H9 (cell line): Measurements from ENCODE around the gene SFMBT2. TPM values are rescaled to one million over a fixed set of nuclear protein-coding genes. Genes with fewer than 3 reads are reported as not detected.

Experiments used
- DNase-seq: peaks from one replicate; pipeline ENCODE4 v3.0.0-alpha.2; 2017
- H2AFZ ChIP-seq: one replicate; pipeline ENCODE4 v1.6.1; 2013; ENCODE audit warnings: mild to moderate bottlenecking, low read length, control low read depth, moderate library complexity
- H2AK5ac ChIP-seq: 2 replicates; pipeline ENCODE4 v1.6.1; 2013; ENCODE audit warnings: low read length, control low read depth, mixed read lengths; ENCODE audit not compliant: insufficient read length
- H2BK120ac ChIP-seq: one replicate; pipeline ENCODE4 v1.6.1; 2013; ENCODE audit warnings: low read depth, mild to moderate bottlenecking, low read length, control low read depth, inconsistent platforms; ENCODE audit not compliant: poor library complexity, severe bottlenecking
- H2BK12ac ChIP-seq: 2 replicates; pipeline ENCODE4 v1.6.1; 2013; ENCODE audit warnings: low read length, control low read depth, mixed read lengths, low read depth; ENCODE audit not compliant: insufficient read length
- H2BK15ac ChIP-seq: 2 replicates; pipeline ENCODE4 v1.6.1; 2013; ENCODE audit warnings: low read depth, low read length, control low read depth
- H2BK20ac ChIP-seq: one replicate; pipeline ENCODE4 v1.6.1; 2013; ENCODE audit warnings: low read depth, mild to moderate bottlenecking, low read length, control low read depth, inconsistent platforms; ENCODE audit not compliant: poor library complexity, severe bottlenecking
- H2BK5ac ChIP-seq: 2 replicates; pipeline ENCODE4 v1.6.1; 2013; ENCODE audit warnings: low read length, control low read depth, mixed read lengths; ENCODE audit not compliant: insufficient read length
- H3K14ac ChIP-seq: 2 replicates; pipeline ENCODE4 v1.6.1; 2013; ENCODE audit warnings: low read length, control low read depth; ENCODE audit not compliant: insufficient read depth
- H3K18ac ChIP-seq: 2 replicates; pipeline ENCODE4 v1.6.1; 2013; ENCODE audit warnings: low read depth, mild to moderate bottlenecking, mixed read lengths, low read length, control low read depth; ENCODE audit not compliant: insufficient read length
- H3K23ac ChIP-seq: 2 replicates; pipeline ENCODE4 v1.6.1; 2013; ENCODE audit warnings: low read length, control low read depth, mixed read lengths, low read depth; ENCODE audit not compliant: insufficient read length
- H3K23me2 ChIP-seq: 2 replicates; pipeline ENCODE4 v1.6.1; 2013; ENCODE audit warnings: low read depth, mild to moderate bottlenecking, mixed read lengths, low read length, control low read depth; ENCODE audit not compliant: insufficient read length, poor library complexity, severe bottlenecking
- H3K27ac ChIP-seq: 2 replicates; pipeline ENCODE4 v1.5.1; 2013; ENCODE audit warnings: low read length, control low read depth, mixed read lengths, low read depth; ENCODE audit not compliant: insufficient read length
- H3K27me3 ChIP-seq: 2 replicates; pipeline ENCODE4 v1.6.1; 2013; ENCODE audit warnings: low read length, control low read depth, inconsistent platforms; ENCODE audit not compliant: insufficient read depth
- H3K4ac ChIP-seq: 2 replicates; pipeline ENCODE4 v1.6.1; 2013; ENCODE audit warnings: low read depth, mild to moderate bottlenecking, control low read depth, inconsistent platforms, low read length, moderate library complexity
- H3K4me1 ChIP-seq: 2 replicates; pipeline ENCODE4 v1.6.1; 2013; ENCODE audit warnings: low read length, control low read depth, inconsistent platforms; ENCODE audit not compliant: insufficient read depth
- H3K4me2 ChIP-seq: 2 replicates; pipeline ENCODE4 v1.6.1; 2013; ENCODE audit warnings: low read length, control low read depth, mixed read lengths; ENCODE audit not compliant: insufficient read length, insufficient read depth
- H3K56ac ChIP-seq: 2 replicates; pipeline ENCODE4 v1.6.1; 2013; ENCODE audit warnings: low read depth, mild to moderate bottlenecking, mixed read lengths, low read length, control low read depth; ENCODE audit not compliant: insufficient read length
- H3K79me1 ChIP-seq: 2 replicates; pipeline ENCODE4 v1.6.1; 2013; ENCODE audit warnings: low read depth, mild to moderate bottlenecking, moderate library complexity, low read length, control low read depth, inconsistent platforms; ENCODE audit not compliant: insufficient read depth, poor library complexity, severe bottlenecking
- H3K79me2 ChIP-seq: 2 replicates; pipeline ENCODE4 v1.6.1; 2013; ENCODE audit warnings: low read length, control low read depth, inconsistent platforms; ENCODE audit not compliant: insufficient read depth
- H3K9ac ChIP-seq: 2 replicates; pipeline ENCODE4 v1.6.1; 2013; ENCODE audit warnings: low read length, control low read depth, mixed read lengths; ENCODE audit not compliant: insufficient read length; ENCODE audit errors: extremely low read depth
- H3K9me3 ChIP-seq: one replicate; pipeline ENCODE4 v1.6.1; 2013; ENCODE audit warnings: low read depth, low read length, inconsistent platforms; ENCODE audit not compliant: control insufficient read depth
- H3T11ph ChIP-seq: one replicate; pipeline ENCODE4 v1.6.1; 2013; ENCODE audit warnings: mild to moderate bottlenecking, low read length, control low read depth, inconsistent platforms
- H4K20me1 ChIP-seq: one replicate; pipeline ENCODE4 v1.6.1; 2013; ENCODE audit not compliant: control insufficient read depth, insufficient read length, insufficient read depth
- H4K5ac ChIP-seq: 2 replicates; pipeline ENCODE4 v1.6.1; 2013; ENCODE audit warnings: low read depth, mild to moderate bottlenecking, mixed read lengths, low read length, control low read depth; ENCODE audit not compliant: insufficient read length
- H4K8ac ChIP-seq: replicated peaks from 2 replicates; pipeline ENCODE4 v1.6.1; 2013; ENCODE audit warnings: low read length, control low read depth, mixed read lengths, low read depth; ENCODE audit not compliant: insufficient read length
- H4K91ac ChIP-seq: 2 replicates; pipeline ENCODE4 v1.6.1; 2013; ENCODE audit warnings: low read depth, mild to moderate bottlenecking, moderate library complexity, mixed read lengths, low read length, control low read depth; ENCODE audit not compliant: insufficient read length
- H3K27ac Mint-ChIP-seq, 3 experiments: 2 replicates in 2 of 3; 3 replicates in 1 of 3; pipeline ENCODE4 v1.8.0; 2020 to 2021; ENCODE audit warnings: mixed read lengths in 3 of 3, mild to moderate bottlenecking in 1 of 3, moderate library complexity in 1 of 3
- H3K27me3 Mint-ChIP-seq: 2 replicates; pipeline ENCODE4 v1.8.0; 2021; ENCODE audit warnings: low read depth, mild to moderate bottlenecking, moderate library complexity, mixed read lengths
- H3K36me3 Mint-ChIP-seq, 3 experiments: 2 replicates in 2 of 3; 3 replicates in 1 of 3; pipeline ENCODE4 v1.8.0; 2020 to 2021; ENCODE audit warnings: low read depth in 3 of 3, mixed read lengths in 3 of 3; ENCODE audit not compliant: insufficient read depth in 1 of 3
- H3K4me1 Mint-ChIP-seq, 2 experiments: 2 replicates each; pipeline ENCODE4 v1.8.0; 2020; ENCODE audit warnings: mixed read lengths in 2 of 2
- H3K4me3 Mint-ChIP-seq, 2 experiments: 2 replicates in 1 of 2; 3 replicates in 1 of 2; pipeline ENCODE4 v1.8.0; 2020 to 2021; ENCODE audit warnings: mild to moderate bottlenecking in 2 of 2, mixed read lengths in 2 of 2, moderate library complexity in 1 of 2
- H3K9me3 Mint-ChIP-seq, 2 experiments: 2 replicates in 1 of 2; 3 replicates in 1 of 2; pipeline ENCODE4 v1.8.0; 2020; ENCODE audit warnings: mild to moderate bottlenecking in 2 of 2, mixed read lengths in 2 of 2, moderate library complexity in 1 of 2
- WGBS: extraction: QIAGEN DNeasy Blood & Tissue Kit; methylation state at CpG from one replicate; pipeline ENCODE4 v1.1.7; 2013; ENCODE audit warnings: missing lambda C conversion rate, low lambda C conversion rate, mixed read lengths; ENCODE audit not compliant: insufficient read length; ENCODE audit errors: extremely low coverage; 5-methylcytosine and 5-hydroxymethylcytosine counted together
- total RNA-seq: library from RNA; stranded (reverse); gene quantifications from 2 replicates; pipeline ENCODE4 v1.2.1, GENCODE V29; 2021
- TF ChIP-seq, protein P1 (sequence below): fragments of 200-600 bp; sonication (generic); conservative IDR thresholded peaks from 3 replicates; pipeline ENCODE4 v1.8.0; 2021; ENCODE audit warnings: antibody characterized with exemption, mild to moderate bottlenecking

Gene SFMBT2
- total RNA-seq, 1 experiment from 2014 or later: 5.3 TPM

GRCh38 chr10:7383442-7383841, 27.4 kb downstream of the SFMBT2 start:
- no peak overlapping the region for H2AK5ac ChIP-seq
- H3K27ac Mint-ChIP-seq: no peak overlapping the region

More at GRCh38 chr10:7383442-7383841, 27.4 kb downstream of the SFMBT2 start:
- Mint-ChIP-seq H3K36me3 (peaks cover 3 to 16% (median 16%) of the 10 kb centered on the region in 3 experiments; a peak in 4 of 7 replicates), H3K4me1 (peaks cover under 1% of the 10 kb centered on the region in 2 experiments), H3K9me3 (no peaks in the 10 kb centered on the region), H3K27me3 (no peaks in the 10 kb centered on the region), H3K4me3 (no peak overlapping the region)
- no peak overlapping the region for H3K9ac ChIP-seq
- no peaks in the 10 kb centered on the region for H4K20me1 ChIP-seq
- no peak overlapping the region for H3K4ac ChIP-seq
- H3K79me1 ChIP-seq: no peaks in the 10 kb centered on the region
- WGBS: no CpG with 5 or more reads among the region's 7 CpGs
- no peak overlapping the region for H2BK5ac ChIP-seq
- H3K4me1 ChIP-seq: no peaks in the 10 kb centered on the region
- no peak overlapping the region for H2BK15ac ChIP-seq
- H3K18ac ChIP-seq: no peak overlapping the region
- no peaks in the 10 kb centered on the region for H3K27me3 ChIP-seq
- no peak overlapping the region for H4K91ac ChIP-seq
- H2AFZ ChIP-seq: no peak overlapping the region
- no peak overlapping the region for H3K23ac ChIP-seq
- H2BK20ac ChIP-seq: no peak overlapping the region
- no peaks in the 10 kb centered on the region for H3K9me3 ChIP-seq
- no peak for DNase-seq
- TF ChIP-seq, protein P1, sequence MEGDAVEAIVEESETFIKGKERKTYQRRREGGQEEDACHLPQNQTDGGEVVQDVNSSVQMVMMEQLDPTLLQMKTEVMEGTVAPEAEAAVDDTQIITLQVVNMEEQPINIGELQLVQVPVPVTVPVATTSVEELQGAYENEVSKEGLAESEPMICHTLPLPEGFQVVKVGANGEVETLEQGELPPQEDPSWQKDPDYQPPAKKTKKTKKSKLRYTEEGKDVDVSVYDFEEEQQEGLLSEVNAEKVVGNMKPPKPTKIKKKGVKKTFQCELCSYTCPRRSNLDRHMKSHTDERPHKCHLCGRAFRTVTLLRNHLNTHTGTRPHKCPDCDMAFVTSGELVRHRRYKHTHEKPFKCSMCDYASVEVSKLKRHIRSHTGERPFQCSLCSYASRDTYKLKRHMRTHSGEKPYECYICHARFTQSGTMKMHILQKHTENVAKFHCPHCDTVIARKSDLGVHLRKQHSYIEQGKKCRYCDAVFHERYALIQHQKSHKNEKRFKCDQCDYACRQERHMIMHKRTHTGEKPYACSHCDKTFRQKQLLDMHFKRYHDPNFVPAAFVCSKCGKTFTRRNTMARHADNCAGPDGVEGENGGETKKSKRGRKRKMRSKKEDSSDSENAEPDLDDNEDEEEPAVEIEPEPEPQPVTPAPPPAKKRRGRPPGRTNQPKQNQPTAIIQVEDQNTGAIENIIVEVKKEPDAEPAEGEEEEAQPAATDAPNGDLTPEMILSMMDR: no peak
- no peak overlapping the region for H3K14ac ChIP-seq
- no peak overlapping the region for H4K8ac ChIP-seq
- no peak overlapping the region for H2BK120ac ChIP-seq
- H3K79me2 ChIP-seq: 0 out of 2 replicates have a peak, but pooled peaks cover 2% of the 10 kb centered on the region
- no peaks in the 10 kb centered on the region for H3K23me2 ChIP-seq
- no peak overlapping the region for H3K56ac ChIP-seq
- no peak overlapping the region for H4K5ac ChIP-seq
- H2BK12ac ChIP-seq: no peak overlapping the region
- H3K4me2 ChIP-seq: no peak overlapping the region
- no peak overlapping the region for H3T11ph ChIP-seq
- no peak overlapping the region for H3K27ac ChIP-seq
